Retina (tissue), 1 donor: ENCODE measurements around the gene RBPJL.
A peak's percentile ranks its signal among the peaks of the same experiment; 100 is the strongest.

Experiments used
- DNase-seq: peaks from one replicate; pipeline ENCODE4 v3.0.0-alpha.2; 2016

RBPJL gene

GRCh38 chr20:45317826-45318225, 11.2 kb downstream of the RBPJL start:
- DNase-seq, result no peak

GRCh38 chr20:45318386-45318939, 11.8 kb downstream of the RBPJL start:
- no peak for DNase-seq

- no peak for DNase-seq
Measured at GRCh38 chr20:45318948-45319347, 12.3 kb downstream of the RBPJL start.

- no peak for DNase-seq
Measured at GRCh38 chr20:45320948-45321595, 14.4 kb downstream of the RBPJL start.

DNA sequence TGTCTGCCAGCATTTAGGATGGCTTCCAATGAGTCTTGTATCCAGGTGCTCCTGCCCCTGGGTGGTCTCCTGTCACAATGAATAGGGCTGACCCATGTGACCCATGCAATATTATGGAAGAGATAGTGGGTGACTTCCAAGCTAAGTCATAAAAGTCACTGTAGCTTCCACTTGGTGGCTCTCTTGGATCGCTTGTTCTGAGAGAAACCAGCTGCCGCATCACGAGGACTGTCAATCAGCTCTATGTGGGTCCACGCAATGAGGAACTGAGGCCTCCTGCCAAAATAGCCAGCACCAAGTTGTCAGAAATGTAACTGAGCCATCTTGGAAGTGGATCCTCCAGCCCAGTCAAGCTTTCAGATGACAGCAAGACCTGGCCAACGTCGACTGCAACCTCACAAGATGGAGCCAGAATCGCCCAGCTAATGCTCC, 16.3 kb downstream of the RBPJL start:
- no peak for DNase-seq

DNA sequence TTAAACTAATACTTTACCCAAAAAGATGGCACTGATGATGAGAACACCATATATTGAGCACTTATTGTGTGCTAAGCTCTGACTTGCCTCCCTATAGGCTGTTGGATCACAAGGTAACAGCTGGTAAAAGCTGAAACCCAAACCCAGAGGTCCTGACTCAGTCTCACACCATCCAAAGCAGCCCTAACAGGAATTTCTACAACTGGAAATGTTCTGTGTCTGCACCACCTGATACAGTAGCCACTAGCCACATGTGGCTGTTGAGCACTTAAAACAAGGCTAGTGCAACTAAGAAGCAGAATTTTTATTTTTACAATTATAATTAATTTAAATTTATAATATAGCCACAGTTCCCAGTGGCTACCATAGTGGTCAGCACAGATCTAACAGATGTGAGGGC, 17.1 kb downstream of the RBPJL start:
- no peak for DNase-seq

DNA sequence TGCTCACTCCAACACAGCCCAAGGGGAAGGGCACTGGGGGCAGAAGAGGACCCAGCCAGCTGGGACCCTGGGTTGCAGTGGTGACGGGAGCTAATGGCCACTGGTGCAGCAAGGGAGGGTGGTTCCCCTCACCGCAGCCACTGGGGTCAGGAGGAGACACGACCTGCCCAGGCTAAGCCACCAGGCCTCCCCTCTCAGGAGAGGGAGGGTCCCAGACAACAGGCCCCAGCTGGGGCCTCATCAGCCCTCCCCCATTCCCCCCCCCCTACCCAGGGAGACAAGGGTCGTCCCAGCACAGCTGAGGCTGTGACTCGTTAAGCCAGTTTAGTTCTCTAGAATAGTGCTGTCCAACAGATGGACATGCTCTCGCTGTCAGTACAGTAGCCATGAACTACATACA, 18.7 kb downstream of the RBPJL start:
- no peak for DNase-seq

GRCh38 chr20:45328451-45328850, 21.8 kb downstream of the RBPJL start:
- no peak for DNase-seq

DNA sequence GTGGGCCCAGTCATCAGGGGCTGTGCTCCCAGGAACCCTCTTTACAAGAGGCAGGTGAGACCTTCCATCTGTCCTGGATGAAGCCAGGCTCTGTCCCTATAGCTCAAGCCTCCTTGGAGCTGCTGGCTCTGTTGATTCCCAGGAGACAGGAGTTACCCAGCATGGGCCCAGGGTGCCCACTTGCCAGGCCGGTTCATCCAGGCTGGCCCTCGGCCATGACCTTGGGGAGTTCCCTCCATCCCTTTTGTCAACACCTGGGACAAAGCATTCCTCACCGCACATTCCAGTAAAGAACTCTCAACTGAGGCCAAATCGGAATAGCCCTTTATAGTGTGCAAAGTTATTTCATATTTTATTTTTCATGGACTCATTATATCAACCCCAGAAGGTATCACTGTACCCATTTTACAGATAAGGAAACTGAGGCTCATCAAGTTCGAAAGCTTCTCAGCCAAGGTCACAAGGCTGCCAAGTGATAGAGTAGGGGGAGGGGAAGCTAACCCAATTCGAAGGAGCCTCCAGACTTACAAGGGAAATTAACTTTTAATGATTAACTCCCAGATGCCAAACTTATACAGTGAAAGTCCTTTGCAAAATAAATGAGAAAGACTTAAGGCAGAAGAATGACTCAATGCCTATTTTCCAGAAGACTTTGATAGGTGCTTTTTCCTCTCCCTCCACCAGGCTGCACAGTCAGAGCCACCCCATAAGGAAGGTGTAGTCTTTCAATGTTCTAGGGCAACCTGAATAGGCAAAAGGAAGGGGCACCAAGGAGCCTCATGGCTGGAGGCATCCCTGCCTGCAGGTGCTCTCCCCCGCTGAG, 23.1 kb downstream of the RBPJL start:
- no peak for DNase-seq

DNA sequence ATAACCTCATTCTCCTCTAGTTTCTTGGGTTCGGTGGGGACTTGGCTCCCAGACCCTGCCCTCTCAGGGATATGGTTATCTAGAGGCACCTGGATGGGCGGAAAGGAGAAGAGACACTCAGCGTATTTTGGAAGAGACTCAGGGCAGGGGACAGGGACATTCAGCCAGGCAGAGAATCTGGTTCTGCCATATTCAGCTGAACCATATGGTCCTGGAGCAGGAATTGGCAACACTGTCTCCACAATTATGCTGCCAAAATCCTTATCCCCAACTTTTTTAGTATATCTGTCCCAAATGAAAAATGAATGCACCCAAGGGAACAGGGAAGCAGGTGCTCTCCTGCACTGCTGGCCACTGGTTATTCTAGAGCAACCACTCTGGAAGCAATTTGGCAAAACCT, 23.8 kb downstream of the RBPJL start:
- no peak for DNase-seq

- no peak for DNase-seq
Measured at GRCh38 chr20:45336530-45337366, 30.1 kb downstream of the RBPJL start.

- no peak for DNase-seq
Measured at GRCh38 chr20:45337367-45338120, 30.9 kb downstream of the RBPJL start.

DNA sequence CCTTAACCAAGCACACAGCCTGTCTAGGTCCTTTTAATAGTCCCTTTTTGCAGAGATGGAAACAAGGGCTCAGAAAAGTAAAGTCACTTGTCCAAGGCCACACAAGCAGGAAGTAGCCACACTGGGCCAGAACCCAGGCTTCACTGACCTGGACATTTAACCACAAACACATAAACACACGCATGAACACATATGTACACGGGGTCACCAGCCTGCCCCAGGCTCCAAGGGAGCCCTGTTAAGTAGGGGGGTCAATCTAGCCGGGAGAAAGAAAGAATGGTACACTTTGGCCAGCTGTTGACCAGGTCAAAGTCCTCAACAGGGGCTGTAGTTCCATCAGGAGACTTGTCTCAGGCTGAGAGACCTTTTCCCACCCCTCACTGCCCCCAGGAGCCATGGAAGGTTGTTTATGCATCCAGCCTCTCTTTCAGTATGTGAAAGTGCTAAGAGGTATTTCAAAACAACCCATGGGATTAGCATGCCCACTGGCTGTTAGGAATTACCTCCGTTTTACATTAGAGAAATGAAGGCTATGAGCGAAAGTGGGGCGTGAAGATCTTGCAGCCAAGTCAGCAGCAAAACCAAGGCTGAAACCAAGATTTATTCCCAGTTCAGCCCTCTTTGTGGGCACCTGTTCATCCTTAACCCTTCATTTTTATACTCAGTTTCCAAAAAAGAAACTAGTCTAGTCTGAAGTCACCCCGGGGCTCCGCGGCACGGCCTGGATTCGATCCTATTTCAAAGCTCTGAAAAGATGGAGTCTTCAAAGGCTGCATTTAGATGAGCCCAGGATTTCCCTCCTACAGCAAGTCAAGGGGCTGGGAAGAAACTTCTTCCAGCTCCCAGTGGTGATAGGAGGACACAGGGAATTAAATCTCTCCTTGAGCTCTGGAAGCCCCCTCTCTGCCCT, 31.7 kb downstream of the RBPJL start:
- no peak for DNase-seq

- DNase-seq, result no peak
Measured at GRCh38 chr20:45339084-45339483, 32.4 kb downstream of the RBPJL start.

DNA sequence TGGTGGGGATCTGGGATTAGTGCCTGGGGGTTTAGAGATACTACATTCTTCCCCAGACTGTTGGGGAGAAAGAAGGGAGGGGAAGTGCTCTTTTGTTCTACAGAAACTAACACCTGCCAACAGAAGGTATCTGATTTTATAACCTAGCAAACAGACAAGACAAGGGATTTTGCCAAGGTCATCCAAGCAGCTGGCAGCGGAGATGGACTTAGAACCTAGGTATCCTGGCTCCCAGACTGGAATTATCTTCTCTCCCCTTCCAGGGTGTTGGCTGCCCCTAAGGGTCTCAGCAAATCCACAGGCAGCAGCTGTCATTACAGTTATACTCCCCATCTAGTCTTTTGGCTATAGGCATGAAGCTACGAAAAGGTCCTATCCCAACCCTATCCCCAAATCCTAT, 33.2 kb downstream of the RBPJL start:
- no peak for DNase-seq

GRCh38 chr20:45340236-45340847, 33.7 kb downstream of the RBPJL start:
- DNase-seq, result no peak

- no peak for DNase-seq
Measured at GRCh38 chr20:45340951-45341350, 34.3 kb downstream of the RBPJL start.

DNA sequence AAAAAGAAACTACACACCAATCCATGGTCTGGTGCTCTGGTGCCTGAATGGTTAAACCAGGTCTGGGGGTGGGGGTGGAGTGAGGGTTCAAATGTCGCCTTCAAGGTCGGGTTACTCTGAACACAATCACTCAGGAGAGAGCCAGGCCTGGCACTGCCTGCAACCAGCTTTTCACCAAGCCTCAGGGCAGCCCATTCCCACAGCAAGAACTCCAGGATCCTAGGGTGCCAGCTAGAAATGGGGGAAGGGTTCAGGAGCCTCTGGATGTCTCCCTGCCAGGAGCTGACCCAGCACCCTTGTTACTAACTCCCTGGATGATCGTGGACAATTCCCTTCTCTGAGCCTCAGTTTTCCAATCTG, 34.9 kb downstream of the RBPJL start:
- DNase-seq, result no peak

DNA sequence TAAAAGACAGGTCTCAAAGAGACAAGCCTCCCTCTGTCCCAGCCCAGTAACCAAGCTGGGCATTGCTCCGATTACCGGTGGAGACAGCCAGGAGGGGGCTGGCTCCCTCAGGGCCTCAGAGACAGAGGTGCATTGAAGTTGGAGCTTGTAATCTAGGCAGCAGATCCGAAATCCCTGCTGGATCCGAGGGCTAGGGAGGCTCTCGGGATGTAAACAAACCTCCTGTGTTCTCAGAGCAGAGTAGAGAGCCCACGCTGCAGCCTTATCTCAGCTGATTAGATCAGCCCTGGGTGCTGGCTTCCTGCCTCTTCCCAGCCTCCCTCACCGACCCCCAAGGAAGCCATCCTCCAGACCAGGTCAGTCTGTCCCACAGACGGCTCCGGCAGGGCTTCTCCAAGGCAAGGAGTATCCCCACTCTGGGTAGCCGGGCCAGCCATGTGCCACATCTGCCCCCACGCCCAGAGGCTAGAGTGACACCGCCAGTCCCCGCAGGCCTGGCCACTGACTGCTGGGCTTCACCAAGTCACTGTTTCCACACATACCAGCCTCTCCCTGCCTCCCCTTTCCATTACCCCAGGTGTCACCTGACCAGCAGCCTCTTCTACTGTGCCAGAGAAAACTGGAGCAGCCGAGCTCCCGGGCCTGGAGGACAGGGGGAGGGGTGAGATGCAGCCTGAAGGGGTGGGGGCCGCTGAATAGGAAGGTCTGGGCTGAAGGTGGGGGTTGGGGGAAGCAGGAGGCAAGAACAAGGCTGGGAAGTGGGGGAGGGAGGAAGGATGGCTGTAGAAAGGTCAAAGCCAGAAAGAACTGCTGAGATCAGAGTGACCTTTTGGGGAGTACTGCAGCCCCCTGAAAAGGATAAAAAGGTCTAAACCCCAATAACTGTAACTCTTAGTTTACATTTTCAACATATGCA, 35.6 kb downstream of the RBPJL start:
- DNase-seq, result peak; percentile 47
